ENCODE data around the gene ZDHHC11. TPM values are rescaled to one million over a fixed set of nuclear protein-coding genes. Genes with fewer than 3 reads are reported as not detected.
"Not testable (repeated sequence)": the region's sequence is repeated elsewhere in the genome, so short reads cannot be mapped to it uniquely, and the experiment has no call there.

The ZDHHC11 gene
- total RNA-seq, 1 donor from 2014 or later, result 40.1 TPM

DNA sequence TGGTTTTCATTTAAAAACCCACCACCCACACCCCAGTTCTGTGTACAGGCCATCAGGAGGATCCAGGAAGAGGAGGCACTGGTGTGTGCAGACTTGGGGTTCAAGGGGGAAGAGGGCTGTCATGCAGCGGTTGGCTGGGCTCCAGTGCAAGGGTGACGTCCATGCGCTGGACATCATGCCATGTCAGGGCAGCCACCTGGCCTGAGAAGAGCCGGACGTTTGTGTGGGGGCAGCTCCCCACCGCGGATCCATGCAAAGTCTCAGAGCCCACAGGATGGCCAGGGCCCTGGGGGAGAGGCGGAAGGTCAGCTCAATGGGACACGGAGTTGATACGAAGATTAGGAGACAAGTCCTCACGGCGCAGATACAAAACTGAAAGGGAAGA, 30.8 kb upstream of the ZDHHC11 start:
- intact Hi-C loops (cut with micrococcal nuclease), result no loop called here
- ATAC-seq (no peak), DNase-seq (no peak)

DNA sequence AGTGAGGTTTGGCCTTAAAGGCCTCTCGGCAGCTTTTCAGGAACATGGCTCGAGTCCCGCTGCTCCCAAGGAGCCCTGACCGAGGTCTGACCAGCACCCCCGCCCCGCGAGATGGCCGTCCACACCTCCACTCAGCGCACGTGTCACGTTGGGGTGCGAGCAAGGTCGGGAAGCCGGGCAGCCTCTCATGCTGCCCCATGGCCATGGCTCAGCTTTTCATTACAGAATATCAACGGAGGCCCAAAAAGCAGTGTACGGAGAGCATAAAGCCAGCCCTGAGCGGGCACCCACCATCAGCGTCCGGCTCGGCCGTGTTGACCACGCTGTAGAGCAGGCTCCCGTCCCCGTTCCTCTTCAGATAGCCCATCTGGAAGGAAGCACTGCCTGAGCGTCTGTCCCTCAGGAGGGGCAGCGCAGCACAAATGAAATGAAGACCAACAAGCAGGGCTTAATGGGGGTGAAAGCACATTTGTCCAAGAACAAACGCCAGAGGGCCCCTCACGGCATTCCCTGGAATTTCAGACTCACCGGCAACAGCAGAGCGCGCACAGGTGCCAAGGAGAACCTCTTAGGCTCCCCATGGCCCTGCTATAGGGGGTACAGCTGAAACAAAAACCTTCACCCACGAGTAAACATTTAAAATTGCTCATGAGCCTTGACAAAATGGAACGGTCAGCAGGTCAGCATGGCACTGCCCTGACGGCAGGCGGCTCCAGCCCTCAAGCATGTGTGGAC, 30.2 kb upstream of the ZDHHC11 start:
- intact Hi-C loops (cut with micrococcal nuclease), result no loop called here
- ATAC-seq (no peak), DNase-seq (no peak)

DNA sequence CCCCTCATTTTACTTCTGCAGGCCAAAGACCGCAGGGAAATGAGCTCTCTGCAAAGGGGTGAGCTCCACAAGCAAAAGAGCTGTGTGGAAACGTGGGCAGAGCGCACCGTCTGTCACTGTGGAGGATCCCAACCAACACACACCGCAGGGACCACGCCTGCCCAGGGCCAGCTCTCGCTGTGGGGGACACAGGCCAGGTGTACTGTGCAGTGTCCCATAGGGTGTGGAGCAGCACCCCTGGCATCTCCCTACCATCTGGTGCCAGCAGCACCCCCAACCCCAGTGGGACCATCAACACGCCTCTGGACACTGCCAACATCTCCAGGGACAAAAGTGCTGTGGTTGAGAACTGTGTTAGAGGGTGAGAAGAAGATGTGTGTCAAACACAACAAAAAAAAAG, 27.9 kb upstream of the ZDHHC11 start:
- DNase-seq; ATAC-seq; intact Hi-C loops (cut with micrococcal nuclease): not testable (repeated sequence)

DNA sequence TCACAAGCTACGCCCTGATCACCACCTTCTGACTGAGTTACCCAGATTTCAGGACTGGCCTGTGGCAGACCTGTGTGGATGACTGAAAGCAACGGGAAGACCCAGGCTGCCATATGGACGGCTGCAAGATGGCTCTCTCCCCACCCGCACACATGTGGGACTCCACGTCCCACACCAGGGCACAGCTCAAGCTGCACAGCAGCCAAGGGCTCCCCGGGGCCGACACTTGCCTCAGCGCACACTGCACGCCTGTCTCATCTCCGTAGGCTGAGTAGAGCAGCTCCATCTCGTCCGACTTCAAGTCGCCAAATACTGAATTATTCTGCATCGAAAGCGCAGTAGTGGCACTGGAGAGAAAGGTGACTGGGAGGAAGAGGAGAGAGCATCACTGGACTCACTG, 27.3 kb upstream of the ZDHHC11 start:
- intact Hi-C loops (cut with micrococcal nuclease), result no loop called here
- no peak for ATAC-seq
- DNase-seq, result no peak

DNA sequence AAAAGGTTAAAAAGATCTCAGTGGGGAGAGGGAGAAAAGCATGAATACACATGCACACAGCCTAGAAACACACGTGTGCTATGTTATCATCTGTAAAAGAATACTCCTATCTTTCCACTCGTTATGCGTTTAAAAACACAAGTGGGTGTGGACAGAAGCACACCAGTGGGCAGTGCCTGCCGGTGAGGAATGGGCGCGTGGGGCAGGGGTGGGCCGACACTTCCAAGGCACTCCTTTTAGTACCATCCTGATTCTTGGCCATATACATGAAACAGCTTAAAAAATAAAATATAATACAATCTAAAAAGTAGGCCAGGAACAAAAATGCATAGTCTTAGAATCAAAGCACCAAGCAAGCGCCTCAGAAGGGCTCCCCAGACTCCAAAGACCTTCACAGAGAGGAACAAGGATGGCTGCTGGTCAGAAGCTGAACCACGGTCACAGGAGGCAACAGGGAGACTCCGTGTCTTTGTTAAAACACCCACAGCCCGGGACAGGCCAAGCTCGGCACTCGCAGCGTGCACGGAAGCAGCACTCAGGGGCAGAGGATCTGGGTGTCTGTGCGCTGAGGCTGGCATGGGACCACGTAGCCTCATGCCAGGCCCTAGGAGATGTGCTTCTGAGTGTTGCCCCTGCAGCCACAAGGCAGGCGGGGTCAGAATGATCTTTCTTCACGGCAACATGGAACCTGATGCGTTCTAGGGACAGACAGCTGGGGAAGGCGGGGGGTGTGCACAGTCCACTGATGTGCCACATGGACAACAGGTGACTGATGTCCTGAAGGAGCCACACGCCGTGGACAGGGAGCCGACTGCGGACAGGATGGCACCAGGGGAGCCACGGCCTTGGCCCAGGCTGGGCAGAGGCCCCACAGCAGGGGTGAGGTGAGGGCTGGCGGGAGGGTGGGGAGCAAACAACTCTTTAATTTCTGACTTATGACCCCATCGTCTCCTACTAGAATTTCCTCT, 25.9 kb upstream of the ZDHHC11 start:
- DNase-seq, result no peak
- intact Hi-C loops (cut with micrococcal nuclease), result no loop called here
- no peak for ATAC-seq

DNA sequence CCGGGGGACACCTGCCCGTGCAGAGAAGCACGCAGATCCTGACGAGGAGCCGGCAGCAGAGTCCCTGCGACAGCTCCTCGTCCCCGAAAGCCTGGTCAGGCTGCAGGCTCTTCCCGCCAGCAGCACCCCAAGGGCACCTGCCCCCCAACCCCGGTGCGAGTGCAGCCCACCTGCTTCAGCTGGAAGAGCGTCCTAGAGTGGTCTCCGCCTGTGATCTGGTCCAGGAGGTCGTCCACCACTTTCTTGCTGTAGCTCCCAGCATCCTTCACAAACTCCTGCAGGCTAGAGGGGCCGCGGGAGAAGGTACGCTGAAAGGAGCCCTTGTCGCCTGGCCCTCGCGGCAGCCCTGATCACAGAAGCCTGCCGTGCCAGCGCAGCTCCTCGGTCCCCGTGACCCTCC, 25.1 kb upstream of the ZDHHC11 start:
- DNase-seq (no peak), ATAC-seq (no peak)
- intact Hi-C loops (cut with micrococcal nuclease), result no loop called here

DNA sequence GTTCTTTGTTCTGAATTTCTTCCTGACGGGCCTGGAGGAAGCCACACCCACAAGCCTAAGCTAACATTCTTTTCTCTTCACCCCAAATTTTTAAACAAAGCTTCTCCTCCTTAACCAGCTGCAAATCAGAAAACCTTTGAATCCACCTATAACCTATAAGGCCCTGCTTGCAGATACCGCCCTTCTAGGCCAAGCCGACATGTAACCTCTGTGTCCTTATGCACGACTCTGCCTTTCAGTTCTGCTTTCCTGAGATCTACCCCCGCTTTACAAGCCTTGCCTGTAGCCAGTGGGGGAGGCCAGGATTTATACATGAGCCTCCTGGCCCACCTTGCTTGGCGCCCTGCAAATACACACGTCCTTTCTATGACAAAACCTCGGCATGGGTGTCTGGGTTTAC, 22.5 kb upstream of the ZDHHC11 start:
- no peak for ATAC-seq
- intact Hi-C loops (cut with micrococcal nuclease), result no loop called here
- DNase-seq, result no peak

DNA sequence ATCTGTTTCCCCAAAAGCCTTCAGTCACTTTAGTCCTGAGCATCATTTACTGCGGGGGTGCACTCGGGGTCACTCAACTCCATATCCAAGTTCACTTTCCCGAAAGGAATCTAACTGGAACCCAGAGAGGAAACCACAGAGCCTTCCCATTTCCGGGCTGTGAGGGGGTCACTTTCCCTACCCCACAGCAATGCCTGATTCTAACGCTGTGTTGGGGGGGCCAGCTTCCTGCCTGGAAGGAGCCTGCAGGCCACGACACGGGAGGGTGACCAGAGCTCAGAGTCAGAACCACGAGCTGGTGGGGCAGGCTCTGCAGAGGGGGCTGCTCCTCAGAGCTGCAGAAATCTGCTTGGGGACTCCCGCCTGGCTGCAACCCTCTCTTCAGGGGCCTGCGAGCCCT, 21.5 kb upstream of the ZDHHC11 start:
- intact Hi-C loops (cut with micrococcal nuclease), result no loop called here
- no peak for ATAC-seq
- DNase-seq, result no peak

DNA sequence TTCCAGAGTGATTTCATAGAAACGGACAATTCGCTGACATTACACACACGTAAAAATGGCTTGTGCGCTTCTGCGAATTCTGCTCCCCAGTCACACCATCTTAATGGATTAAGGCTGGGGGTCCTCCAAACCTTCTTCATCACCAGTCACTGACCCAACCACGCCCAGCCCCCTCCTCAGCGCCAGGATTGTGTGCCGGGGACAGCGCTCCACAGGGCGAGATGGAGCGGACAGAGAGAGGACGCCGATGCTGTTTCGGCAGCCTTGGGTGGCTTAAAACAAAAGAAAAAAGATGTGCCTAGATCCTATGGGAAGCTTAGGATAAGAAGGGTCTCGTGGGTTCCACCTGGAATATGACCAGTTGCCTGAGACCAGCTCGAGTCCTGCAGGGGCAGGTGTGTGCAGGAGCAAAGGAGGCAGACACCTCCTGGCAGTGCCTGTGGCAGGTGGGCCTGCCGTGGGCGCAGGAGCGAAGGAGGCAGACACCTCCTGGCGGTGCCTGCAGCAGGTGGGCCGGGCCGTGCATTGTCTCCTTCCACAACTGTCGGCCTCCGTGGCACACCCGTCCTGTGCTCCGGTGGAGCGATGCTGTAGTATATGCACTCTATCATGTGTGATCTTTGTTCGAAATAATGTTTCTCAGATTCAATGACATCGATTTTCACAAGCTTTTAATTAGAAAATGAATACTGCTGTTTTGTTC, 21.0 kb upstream of the ZDHHC11 start:
- intact Hi-C loops (cut with micrococcal nuclease), result no loop called here
- DNase-seq, result no peak
- ATAC-seq, result no peak

DNA sequence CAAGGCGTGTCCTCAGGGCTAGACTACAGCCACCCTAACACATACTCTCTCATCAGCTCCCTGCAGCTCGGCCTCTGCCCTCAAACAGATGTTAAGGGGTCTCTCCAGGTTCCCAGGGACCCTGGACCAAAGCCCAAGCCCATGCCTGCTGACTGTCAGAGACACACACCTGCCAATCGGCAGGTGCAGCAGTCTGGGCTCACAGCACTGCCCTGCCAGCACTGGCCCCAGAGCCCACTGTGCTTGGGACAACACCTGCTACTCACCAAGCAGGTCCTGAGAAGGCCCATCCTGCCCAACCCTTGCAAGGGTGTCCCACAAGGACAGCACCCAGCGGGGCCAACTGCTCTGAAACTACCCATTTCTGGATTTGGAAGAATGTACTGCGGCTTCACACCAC, 20.2 kb upstream of the ZDHHC11 start:
- no peak for DNase-seq
- intact Hi-C loops (cut with micrococcal nuclease), result no loop called here

DNA sequence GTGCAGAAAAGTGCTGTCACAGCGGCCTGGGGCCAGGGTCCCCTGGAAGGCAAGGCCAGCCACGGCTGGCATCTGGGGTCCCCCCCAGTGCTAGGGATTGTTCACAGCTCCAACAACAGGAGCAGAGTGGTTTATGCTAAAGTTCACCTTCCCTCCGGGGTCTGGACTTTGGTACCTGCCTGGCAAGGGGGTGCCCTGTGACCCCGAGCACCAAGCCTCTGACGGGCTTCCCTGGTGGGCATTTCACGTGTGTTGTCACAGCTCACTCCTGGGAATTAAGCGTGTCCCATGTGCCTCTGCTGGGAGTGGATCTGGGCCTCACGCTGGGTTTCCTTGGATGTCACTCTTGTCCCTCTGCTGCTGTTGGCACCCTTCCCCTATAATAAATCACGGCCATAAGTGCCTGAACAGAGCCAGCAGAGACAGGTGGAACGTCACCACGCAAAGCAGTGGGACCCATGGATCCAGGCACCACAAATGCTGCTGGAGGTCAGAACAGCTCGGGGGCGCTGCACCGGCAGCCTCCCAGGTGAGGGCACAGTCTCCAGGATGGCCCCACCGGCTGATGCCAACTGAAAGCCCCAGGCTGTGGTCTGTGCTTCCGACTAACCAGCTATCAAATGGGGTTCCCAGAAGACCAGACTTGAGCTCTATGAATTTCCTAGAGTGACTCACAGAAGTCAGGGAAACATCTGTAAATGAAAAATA, 17.8 kb upstream of the ZDHHC11 start:
- DNase-seq (no peak), ATAC-seq (no peak)
- intact Hi-C loops (cut with micrococcal nuclease), result no loop called here

More for the DNA sequence above, 20.2 kb upstream of the ZDHHC11 start:
- ATAC-seq, result no peak

DNA sequence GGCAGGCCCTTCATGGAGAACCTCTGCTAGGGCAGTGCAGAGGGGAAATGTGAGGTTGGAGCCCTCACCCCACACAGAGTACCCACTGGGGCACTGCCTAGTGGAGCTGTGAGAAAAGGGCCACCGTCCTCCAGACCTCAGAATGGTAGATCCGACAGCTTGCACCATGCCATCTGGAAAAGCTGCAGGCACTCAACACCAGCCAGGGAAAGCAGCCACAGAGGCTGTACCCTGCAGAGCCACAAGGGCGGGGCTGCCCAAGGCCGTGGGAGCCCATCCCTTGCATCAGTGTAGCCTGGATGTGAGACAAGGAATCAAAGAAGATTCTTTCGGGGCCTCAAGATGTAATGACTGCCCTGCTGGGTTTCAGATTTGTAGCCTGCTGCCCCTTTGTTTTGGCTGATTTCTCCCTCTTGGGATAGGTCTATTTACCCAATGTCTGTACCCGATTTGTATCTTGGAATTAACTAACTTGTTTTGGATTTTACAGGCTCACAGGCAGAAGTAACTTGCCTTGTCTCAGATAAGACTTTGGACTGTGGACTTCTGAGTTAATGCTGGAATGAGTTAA, 16.6 kb upstream of the ZDHHC11 start:
- intact Hi-C loops (cut with micrococcal nuclease), result no loop called here
- no peak for ATAC-seq
- no peak for DNase-seq

DNA sequence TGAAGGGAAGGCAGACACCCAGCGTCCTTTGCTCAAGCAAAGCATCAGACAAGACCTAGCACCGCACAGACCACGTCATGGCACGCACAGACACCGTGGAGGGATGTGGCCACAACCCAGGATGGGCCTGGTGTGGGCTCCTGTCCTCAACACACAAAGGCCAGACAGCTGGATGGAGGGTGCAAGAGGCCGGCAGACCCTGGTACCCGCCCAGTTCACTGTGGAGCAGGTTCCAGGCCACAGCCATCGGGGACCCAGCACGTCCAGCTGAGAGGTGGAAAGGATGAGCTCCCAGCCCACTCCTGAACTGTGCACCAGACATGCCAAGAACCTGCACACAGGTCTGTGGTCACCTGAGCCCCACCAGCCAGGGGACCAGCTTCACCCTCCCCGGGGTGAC, 15.0 kb upstream of the ZDHHC11 start:
- DNase-seq (no peak), ATAC-seq (no peak)
- intact Hi-C loops (cut with micrococcal nuclease), result no loop called here

DNA sequence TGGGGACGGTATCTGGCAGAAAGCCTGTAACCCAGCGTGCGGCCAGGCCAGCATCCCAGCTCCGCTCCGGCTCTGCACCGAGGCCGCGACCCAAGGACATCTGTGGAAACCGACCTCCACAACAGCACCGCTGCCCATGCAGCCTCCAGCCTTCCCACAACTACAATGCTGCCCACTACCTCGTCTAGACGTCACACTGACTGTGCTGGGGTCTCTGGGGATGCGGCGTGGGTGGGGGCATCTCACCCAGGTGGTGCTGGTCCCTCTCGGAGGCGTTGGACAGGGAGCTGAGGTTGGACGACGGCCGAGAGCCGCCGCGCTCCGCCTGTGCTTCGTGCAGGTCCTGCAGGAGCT, 14.4 kb upstream of the ZDHHC11 start:
- ATAC-seq, result no peak
- intact Hi-C loops (cut with micrococcal nuclease), result no loop called here
- no peak for DNase-seq

DNA sequence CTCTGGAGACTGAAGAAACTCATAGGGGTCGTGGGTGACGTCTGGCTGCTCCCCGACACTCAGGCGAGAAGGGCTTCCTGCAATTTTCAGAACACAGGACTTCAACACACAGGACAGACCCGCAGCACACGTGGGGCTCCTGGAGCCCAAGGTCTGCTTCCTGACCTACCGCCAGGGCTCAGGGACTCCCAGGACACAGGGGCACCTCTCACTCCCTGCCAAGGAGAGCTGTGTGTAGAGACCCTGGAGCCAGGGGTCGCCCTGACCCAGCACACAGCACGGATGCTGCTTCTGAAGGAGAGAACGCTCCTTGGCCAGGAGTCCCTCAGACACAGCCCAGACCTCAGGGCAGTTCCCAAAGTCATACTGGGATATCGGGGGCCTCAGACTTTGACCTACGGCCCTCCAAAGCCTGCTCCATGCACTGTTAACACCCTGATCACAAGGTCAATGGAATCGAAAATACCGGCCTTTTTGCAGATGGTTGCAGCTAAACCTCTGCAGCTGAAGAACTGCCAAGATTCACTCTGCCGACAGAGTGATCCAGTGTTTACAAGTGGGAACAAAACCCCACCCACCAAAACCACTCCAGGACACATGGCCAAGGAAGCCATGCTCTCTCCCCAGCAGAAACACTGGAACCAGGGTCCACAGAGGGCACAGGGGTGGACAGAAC, 13.8 kb upstream of the ZDHHC11 start:
- intact Hi-C loops (cut with micrococcal nuclease), result no loop called here
- ATAC-seq (no peak), DNase-seq (no peak)

DNA sequence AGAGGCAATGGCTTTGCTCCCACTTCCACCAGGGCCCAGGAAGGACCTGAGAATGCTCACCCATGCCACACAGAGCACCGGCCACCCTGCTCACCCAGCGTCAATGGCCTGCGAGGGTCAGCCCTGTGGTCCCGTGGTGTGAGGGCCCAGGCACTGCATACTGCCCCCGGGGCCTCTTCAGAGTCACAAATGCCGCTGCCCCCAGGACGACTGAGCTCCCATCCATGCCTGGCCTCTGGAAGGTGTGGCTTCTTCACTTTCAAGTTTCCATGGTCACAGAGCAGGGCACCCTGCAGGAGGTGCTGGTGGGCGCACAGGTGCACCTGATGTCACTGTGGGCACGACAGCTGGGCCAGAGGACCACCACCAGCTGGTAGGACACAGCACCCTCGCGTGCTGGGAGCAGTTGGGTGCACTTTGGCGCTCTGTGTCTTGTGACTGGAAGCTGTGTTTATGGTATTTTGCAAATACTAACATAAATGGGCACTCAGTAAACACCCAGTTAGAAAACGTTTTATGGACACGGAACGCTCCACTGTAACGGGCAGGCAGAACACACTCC, 12.5 kb upstream of the ZDHHC11 start:
- intact Hi-C loops (cut with micrococcal nuclease), result no loop called here
- ATAC-seq (no peak), DNase-seq (no peak)

DNA sequence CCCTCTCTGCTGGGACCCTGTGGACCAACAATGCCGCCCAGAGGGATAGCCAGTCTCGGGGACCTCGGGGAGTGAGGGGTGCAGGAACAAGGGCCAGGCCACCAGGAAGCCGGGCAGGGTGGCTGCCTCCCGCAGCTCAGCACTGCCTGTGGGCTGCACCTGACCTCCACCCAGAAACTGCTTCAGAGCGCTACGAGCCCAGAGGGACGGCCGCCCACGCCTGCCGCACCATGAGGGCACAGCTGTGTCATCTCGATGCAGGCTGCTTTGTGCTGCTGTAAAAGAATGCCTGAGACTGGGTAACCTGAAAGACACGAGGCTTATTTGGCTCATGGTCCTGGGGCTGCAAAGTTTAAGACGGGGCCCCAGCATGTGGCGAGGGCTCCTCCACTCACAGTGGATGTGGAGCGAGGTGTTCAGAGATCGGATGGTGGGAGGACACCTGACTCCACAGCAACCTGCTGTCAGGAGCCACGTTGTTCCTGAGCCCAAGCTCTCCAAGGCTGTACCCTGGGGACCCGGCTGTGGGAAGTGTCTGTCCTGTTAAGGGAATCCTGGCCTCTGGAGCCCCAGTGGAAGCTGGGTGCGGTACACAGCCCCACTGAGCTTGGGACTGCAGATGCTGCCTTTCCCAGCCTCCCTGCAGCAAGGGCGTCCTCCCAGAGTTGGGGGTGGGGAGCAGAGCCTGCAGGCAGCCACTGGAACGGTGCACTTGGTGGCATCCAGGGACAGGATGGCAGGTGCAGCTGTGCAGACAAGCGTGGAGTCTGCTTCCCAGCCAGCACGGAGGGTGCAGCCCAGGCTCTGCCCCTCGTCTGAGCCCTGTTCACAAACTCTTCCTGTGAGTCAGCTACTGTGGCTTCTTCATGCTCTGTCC, 11.8 kb upstream of the ZDHHC11 start:
- ATAC-seq, result no peak
- DNase-seq, result no peak
- intact Hi-C loops (cut with micrococcal nuclease), result no loop called here

Measured in left ventricle myocardium superior (tissue), 1 donor.